Brain microvascular endothelial cell (primary cell): Measurements from ENCODE around the gene CLCNKA.
A peak's percentile ranks its signal among the peaks of the same experiment; 100 is the strongest.
"Not testable (repeated sequence)": the region's sequence is repeated elsewhere in the genome, so short reads cannot be mapped to it uniquely, and the experiment has no call there.

Experiments used
- DNase-seq: peaks from one replicate; pipeline ENCODE4 v3.0.0-alpha.2; 2020
- H3K27ac ChIP-seq: fragments of 250-450 bp; sonication (Bioruptor Pico); 2 replicates; pipeline ENCODE4 v1.5.1; 2020; ENCODE audit warnings: mild to moderate bottlenecking, moderate library complexity
- H3K27me3 ChIP-seq: fragments of 250-450 bp; sonication (Bioruptor Pico); replicated peaks from 2 replicates; pipeline ENCODE4 v1.5.1; 2020; ENCODE audit warnings: mild to moderate bottlenecking
- H3K36me3 ChIP-seq: fragments of 250-450 bp; sonication (Bioruptor Pico); replicated peaks from 2 replicates; pipeline ENCODE4 v1.5.1; 2020; ENCODE audit warnings: mild to moderate bottlenecking
- H3K4me3 ChIP-seq: 2 replicates; pipeline ENCODE4 v1.5.1; 2011; ENCODE audit warnings: low read depth, mild to moderate bottlenecking, control low read depth, low read length, moderate library complexity
- CTCF ChIP-seq: IDR thresholded peaks from 2 replicates; pipeline ENCODE4 v1.5.1; 2011; ENCODE audit warnings: low read depth, mild to moderate bottlenecking, moderate library complexity, low read length, control low read depth, inconsistent platforms; ENCODE audit errors: missing control alignments
- in situ Hi-C: cut with HindIII; loops from 2 replicates; pipeline ENCODE4 v1.10.0; 2017; ENCODE audit warnings: low sequenced_read_pairs, low pct_ligation_motif_present

The CLCNKA gene

GRCh38 chr1:16046842-16047241, 25.0 kb downstream of the CLCNKA start:
- TF ChIP-seq CTCF = no peak
- H3K4me3 ChIP-seq = no peak overlapping the region
- no peaks in the 10 kb centered on the region for H3K36me3 ChIP-seq
- no peaks in the 10 kb centered on the region for H3K27me3 ChIP-seq
- no peak for DNase-seq
- no peak overlapping the region for H3K27ac ChIP-seq
- in situ Hi-C loops = no loop called here

- no peak for TF ChIP-seq CTCF
- H3K36me3 ChIP-seq = no peaks in the 10 kb centered on the region
- DNase-seq = no peak
- in situ Hi-C loops = no loop called here
- H3K4me3 ChIP-seq = no peak overlapping the region
- no peaks in the 10 kb centered on the region for H3K27me3 ChIP-seq
- H3K27ac ChIP-seq = no peak overlapping the region
These were observed 26.1 kb downstream of the CLCNKA start for GRCh38 chr1:16047791-16048475.

- H3K27ac ChIP-seq = no peak overlapping the region
- no peak for DNase-seq
- in situ Hi-C loops = no loop called here
- TF ChIP-seq CTCF = no peak
- no peaks in the 10 kb centered on the region for H3K36me3 ChIP-seq
- no peaks in the 10 kb centered on the region for H3K27me3 ChIP-seq
- H3K4me3 ChIP-seq = peak overlapping the region; percentile 33
These were observed 26.8 kb downstream of the CLCNKA start for GRCh38 chr1:16048573-16049189.

- H3K27me3 ChIP-seq = no peaks in the 10 kb centered on the region
- no peak for TF ChIP-seq CTCF
- DNase-seq = no peak
- in situ Hi-C loops = no loop called here
- H3K36me3 ChIP-seq = no peaks in the 10 kb centered on the region
- no peak overlapping the region for H3K4me3 ChIP-seq
- no peak overlapping the region for H3K27ac ChIP-seq
These were observed 28.5 kb downstream of the CLCNKA start for GRCh38 chr1:16050328-16050727.

- DNase-seq = no peak
- TF ChIP-seq CTCF = no peak
- H3K27me3 ChIP-seq = no peaks in the 10 kb centered on the region
- in situ Hi-C loops = no loop called here
- H3K27ac ChIP-seq = no peak overlapping the region
- no peaks in the 10 kb centered on the region for H3K36me3 ChIP-seq
- H3K4me3 ChIP-seq = no peak overlapping the region
These were observed 29.2 kb downstream of the CLCNKA start for GRCh38 chr1:16051039-16051438.

GRCh38 chr1:16051949-16052348, 30.1 kb downstream of the CLCNKA start:
- H3K36me3 ChIP-seq, H3K27ac ChIP-seq, DNase-seq, H3K27me3 ChIP-seq, in situ Hi-C loops, H3K4me3 ChIP-seq: not testable (repeated sequence)
